CD4-positive, alpha-beta T cell treated with Interleukin-10 for 1 hour (primary cell): ENCODE results near the gene NPAS4.
"Not testable (repeated sequence)": the region's sequence is repeated elsewhere in the genome, so short reads cannot be mapped to it uniquely, and the experiment has no call there.

Experiments
- DNase-seq: peaks from one replicate; pipeline ENCODE4 v3.0.0-alpha.2; 2020

NPAS4 gene

DNA sequence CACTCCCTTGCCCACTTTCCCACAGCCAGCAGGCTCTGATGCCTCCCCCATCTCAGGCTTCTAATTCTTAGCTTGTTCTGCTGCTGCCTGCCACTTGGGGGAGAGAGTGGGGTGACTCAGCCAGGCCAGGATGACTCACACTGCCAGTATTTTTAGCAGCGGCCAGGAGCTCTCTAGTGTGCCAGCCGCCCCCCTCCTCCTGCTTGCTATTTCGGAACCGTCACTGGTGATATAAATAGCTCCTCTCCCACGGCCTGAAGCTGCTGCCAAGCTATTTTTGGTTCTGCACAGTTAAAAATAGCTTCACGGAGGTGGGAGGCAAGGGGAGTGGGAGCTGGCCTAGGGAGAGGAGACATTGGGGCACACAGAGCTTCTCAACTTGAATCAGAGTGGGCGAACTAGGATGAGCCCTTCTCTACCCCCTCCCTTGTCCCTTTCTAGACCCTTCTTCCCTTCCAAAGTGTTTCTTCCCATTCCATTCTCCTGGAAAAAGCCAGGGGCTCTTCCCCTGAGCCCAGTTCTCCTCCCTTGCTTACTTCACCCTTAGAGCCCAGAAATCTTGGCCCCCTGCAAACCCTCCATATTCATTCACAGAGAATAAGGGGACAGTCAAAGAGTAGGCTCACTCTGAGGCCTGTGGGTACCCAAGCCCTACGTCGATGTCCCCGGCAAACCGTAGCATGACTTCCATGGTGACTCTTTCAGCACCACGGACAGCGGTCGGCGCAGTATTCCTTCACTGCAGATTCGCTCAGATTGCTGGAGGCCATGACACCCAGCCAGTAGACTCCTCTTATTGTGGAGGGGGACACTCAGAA is 2.5 kb upstream of the NPAS4 start:
- DNase-seq = peak; percentile 46

DNA sequence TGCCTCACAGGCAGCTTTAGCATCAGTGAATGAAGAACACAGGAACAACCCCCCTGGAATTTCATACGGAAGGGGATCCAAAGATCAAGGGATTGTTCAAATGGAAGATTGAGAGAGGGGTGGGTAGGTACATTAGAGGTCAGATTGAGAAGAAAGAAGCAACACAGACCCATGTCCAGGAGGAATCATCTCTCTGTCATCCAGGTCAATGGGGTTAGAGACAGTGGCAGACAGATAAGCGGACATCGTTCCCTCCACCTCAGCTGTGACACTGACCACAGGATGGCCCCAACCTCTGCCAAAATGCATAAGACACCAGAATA is 1.9 kb upstream of the NPAS4 start:
- DNase-seq = no peak

DNA sequence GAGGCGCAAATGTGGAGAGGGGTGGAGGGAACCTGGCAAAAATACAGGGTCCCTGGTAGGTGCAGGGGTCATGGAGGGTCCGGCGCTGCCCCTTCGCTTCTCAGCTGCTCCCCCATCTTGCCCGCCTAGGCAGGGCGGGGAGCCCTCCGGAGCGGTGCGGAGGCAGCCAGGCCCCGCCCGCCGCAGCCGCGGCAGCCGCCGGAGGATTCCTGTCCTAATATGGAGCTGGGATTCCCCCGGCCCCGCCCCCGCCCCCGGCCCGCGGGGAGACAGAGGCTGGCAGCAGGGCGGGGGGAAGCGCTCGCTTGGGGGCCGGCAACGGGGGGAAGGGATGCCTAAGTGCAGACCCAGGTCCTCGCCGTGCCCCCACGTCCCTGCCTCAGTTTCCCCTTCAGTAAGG is 1.0 kb upstream of the NPAS4 start:
- DNase-seq = no peak

DNA sequence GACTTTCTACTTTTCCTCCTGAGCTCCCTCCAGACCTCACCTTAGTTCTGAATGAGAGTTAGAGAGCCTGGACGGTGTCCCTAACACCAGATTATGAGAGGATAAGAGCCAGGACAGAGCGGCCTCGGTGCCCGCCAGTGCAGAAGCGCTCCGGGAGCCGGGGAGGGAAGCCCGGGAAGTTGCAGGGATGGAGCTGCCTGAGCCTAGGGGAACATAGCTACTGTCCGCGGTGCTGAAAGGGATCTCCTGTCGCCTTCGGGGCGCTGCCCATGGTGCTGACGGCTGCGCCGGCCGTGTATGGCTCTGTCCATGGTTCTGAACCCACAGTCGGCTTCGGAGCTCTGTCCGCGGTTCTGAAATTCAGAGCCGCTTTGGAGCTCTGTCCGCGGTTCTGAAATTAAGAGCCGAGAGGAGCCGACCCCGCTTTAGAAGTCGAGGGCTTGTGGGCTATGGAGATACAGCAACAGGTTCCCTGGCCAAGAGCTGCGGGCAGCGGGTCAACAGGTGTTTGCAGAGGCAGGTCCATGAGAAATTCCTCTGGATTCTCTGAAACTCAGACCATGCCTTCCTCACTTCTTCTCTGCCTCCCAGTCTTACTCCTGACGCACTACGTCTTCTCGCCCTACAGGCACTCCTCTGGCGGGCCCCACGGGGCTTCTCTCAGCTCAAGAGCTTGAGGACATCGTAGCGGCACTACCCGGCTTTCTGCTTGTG is 814 bp downstream of the NPAS4 start:
- peak; percentile 89 for DNase-seq

DNA sequence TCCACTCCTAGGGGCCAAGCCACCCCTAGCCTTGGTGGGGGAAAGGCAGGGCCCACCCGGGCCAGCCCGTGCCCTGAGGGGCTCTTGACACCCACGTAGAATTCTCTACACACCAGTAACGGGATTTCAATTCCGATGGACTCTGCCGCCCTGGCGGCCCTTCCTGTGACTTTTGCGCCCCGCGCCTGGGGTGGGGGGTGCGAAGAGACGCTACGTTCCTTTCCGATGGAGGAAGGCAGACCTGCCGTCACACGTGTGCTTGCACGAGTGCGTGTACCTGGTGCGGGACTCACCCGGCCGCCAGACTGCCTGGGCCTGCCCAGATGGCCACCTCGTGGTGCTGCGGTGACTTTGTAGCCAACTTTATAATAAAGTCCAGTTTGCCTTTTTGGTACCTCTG is 5.5 kb downstream of the NPAS4 start:
- no peak for DNase-seq

- no peak for DNase-seq
Measured at GRCh38 chr11:66428933-66429332, 8.1 kb downstream of the NPAS4 start.

DNA sequence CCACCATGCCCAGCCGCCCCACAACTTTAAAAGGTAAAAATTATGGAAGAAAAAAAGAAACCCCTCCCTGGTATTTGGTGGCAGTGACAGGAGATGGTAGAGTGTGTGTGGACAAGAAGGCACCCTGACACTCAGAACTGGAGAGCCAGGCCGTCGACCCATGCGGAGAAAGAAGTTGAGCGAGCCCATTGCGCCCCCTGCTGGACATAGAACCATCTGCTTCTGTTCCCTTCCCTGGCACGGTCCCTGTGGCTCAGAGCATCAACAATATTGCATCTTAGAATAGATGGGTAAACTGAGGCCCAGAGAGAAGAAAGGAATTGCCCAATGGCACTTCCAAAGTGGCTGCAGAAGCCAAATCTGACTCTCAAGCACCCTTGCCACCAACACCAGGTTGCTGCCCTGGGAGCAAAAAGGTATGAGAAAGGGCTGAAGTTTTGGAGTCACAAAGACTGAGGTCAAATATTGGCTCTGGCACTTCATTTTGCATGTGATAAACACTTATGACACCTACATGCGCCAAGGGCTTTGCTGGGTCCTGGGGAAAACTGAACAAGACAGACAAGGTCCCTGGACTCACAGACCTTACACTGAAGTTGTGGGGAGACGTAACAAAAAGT is 9.3 kb downstream of the NPAS4 start:
- DNase-seq = peak; percentile 73

DNA sequence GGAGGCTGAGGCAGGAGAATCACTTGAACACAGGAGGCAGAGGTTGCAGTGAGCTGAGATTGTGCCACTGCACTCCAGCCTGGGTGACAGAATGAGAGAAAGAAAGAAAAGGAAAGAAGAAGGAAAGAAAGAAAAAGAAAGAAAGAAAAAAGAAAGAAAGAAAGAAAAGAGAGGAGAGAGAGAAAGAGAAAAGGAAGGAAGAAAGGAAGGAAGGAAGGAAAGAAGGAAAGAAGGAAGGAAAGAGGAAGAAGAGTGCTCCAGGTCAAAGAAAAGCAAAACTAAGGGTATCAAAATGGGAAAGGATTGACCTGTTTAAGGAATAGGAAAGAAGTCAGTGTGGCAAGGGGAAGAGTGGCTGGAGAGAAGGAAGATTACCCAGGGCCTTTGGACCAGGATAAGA is 10.5 kb downstream of the NPAS4 start:
- DNase-seq = not testable (repeated sequence)

DNA sequence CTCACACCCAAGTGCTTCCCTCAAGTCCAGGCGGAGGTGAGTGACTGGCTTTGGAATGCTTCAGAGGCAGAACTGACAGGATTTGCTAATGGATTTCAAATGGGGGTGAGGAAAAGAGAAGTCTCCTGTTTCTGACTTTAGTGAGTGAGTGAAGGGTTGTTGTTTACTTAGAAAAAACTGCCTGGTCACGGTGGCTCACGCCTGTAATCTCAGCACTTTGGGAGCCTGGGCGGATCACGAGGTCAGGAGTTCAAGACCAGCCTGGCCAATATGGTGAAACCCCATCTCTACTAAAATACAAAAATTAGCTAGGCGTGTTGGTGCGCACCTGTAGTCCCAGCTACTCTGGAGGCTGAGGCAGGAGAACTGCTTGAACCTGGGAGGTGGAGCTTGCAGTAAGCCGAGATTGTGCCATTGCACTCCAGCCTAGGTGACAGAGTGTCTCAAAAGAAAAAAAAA is 11.1 kb downstream of the NPAS4 start:
- DNase-seq = not testable (repeated sequence)

- DNase-seq = no peak
Measured at GRCh38 chr11:66432597-66432996, 11.8 kb downstream of the NPAS4 start.

GRCh38 chr11:66437979-66438503 is 17.2 kb downstream of the NPAS4 start:
- no peak for DNase-seq

DNA sequence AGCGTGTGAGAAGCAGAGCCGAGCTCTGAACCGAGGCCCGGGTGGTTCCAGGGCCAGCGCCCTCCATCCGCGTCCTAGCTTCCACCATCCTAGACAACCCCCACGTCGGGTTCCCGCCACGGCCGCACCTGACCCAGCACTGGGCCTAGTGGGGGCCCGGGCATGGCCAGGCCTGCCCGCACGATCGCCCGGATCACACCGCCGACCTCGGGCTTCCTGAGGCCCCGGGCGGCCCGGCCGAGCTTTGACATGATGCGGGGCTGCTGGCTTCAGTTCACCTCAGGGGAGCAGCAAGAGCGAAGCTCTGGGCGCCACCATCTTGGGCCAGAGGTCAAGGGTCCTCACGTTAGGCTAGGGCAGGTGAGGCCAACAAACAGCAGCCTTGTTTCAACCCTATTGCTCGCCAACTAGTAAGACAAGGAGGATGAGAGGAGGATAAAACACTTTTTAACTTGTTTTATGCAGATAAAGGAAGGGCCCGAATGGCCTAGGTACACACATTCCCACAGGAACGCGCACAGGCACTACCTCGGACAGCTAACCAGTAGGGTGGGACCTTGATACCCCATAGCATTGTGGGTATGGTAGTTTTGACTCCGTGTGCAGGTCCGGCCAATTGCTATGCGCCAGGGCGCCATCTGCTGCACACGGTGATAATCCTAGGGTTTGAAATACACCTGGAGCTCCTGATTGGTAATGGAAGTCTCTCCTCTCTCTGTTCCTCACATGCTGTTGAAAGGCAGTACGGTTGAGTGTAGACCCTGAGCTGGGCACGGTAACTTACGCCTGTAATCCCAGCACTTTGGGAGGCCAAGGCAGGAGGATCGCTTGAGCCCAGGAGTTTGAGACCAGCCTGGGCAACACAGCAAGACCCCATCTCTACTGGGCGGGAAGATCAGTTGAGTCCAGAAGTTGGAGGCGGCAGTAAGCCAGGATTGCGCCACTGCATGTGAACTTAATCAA is 17.9 kb downstream of the NPAS4 start, which contains the start of gene MRPL11:
TSS of gene MRPL11 (minus strand) at position 345 of the 963 bp plus-strand sequence. CDS start at position 251, 94 bp downstream.
- DNase-seq = peak; percentile 93

DNA sequence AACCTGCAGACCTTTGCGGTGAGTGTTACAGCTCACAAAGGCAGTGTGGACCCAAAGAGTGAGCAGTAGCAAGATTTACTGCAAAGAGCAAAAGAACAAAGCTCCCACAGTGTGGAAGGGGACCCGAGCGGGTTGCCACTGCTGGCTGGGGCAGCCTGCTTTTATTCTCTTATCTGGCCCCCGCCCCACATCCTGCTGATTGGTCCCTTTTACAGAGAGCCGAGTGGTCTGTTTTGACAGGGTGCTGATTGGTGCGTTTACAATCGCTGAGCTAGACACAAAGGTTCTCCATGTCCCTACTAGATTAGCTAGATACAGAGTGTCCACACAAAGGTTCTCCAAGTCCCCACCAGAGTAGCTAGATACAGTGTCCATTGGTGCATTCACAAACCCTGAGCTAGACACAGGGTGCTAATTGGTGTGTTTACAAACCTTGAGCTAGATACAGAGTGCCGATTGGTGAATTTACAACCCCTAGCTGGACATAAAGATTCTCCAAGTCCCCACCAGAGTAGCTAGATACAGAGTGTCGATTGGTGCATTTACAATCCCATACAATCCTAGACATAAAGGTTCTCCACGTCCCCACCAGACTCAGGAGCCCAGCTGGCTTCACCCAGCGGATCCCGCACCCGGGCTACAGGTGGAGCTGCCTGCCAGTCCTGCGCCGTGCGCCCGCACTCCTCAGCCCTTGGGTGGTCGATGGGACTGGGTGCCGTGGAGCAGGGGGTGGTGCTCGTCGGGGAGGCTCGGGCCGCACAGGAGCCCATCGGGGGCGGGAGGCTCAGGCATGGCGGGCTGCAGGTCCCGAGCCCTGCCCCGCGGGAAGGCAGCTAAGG is 19.5 kb downstream of the NPAS4 start:
- DNase-seq = not testable (repeated sequence)

DNA sequence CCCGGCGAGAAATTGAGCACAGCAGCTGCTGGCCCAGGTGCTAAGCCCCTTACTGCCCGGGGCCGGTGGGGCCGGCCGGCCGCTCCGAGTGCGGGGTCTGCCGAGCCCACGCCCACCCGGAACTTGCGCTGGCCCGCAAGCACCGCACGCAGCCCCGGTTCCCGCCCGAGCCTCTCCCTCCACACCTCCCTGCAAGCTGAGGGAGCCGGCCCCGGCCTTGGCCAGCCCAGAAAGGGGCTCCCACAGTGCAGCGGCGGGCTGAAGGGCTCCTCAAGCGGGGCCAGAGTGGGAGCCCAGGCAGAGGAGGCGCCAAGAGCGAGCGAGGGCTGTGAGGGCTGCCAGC is 20.1 kb downstream of the NPAS4 start:
- DNase-seq = not testable (repeated sequence)

- DNase-seq = no peak
Measured at GRCh38 chr11:66443602-66444001, 22.8 kb downstream of the NPAS4 start.

DNA sequence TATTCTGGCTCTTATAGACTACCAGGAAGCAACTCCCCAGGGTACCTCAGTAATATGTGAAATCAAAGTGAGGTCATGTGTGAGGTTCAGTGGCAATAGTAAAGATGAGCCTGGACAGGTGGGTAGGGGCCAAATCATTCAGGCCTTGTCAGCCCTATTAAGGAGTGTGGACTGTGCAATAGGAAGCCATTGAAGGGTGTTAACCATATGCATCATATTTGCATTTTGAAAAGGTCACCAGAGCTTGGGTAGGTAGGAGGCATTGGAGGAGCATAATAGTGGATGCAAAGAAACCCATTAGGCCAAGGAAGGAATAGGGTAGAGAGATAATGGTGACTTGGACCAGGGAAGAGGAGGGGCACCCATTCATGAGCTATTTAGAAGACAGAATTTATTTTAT is 26.2 kb downstream of the NPAS4 start:
- no peak for DNase-seq

DNA sequence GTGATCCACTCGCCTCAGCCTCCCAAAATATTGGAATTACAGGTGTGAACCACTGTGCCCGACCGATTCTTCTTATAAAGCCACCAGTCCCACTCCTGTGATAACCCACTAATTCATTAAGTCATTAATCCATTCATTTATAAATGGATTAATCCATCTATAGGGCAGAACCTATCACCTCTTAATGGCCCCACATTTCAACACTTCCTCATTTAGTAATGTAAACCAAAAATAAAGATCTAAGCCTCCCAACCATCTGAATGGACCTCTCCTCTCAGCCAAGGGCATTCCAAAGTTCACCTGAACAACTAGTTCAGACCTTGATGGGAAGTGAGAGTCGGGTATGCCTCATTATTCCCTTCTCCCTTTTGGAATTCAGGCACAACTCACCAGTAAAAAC is 27.7 kb downstream of the NPAS4 start:
- DNase-seq = no peak

GRCh38 chr11:66450560-66450959 is 29.7 kb downstream of the NPAS4 start:
- no peak for DNase-seq

DNA sequence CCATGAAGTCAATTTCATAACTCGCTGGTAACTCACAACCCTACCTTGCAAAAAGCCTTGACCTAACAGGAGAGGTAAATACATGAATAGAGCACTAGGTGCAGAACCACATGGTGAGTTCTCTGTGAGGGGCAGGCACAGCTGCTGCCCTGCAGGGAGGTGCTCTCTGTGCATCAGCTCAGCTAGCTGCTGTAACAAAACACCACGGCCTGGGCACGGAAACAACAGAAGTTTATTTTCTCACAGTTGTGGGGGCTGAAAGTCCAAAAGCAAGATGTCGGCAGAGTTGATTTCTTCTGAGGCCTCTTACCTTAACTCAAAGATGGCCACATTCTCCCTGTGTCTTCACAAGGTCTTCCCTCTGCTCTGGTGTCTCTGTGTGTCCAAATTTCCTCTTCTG is 30.8 kb downstream of the NPAS4 start:
- DNase-seq = no peak

DNA sequence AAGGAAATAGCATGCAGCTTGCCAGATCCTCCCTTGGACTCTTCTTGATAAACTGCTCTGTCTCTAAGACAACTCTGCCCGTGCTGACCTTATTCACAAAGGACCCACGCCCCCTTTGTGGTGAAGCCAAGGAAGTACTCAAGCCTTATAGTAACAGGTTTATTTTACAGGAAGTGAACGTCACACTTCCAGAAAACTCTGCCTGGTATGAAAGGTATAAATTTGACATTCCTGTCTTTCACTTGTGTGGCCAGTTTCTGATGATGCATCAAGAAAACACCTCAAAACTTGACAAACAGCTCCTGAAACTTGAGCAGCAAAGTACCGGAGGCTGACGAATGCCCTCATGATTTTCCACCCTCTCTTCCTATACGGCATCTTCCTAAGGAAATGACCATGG is 33.4 kb downstream of the NPAS4 start:
- DNase-seq = peak; percentile 10

DNA sequence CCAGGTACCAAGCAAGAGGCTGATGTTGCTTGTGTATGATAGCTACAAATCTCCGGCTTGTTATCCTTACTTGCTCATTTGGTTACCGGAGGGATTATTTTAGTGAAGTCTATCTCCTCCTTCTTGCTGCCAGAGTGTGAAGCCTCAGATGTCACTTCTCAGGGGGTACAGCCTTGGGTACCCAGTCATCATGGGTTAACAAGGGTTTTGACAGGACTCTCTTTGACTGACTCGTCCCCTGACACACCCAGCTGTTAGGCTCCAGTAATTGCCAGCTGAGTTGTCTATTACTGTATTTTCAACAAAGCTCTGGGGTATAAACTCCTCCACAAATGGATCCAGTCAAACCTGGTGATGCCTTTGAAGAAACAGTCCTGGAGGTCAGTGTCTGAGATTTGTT is 34.0 kb downstream of the NPAS4 start:
- DNase-seq = no peak

DNA sequence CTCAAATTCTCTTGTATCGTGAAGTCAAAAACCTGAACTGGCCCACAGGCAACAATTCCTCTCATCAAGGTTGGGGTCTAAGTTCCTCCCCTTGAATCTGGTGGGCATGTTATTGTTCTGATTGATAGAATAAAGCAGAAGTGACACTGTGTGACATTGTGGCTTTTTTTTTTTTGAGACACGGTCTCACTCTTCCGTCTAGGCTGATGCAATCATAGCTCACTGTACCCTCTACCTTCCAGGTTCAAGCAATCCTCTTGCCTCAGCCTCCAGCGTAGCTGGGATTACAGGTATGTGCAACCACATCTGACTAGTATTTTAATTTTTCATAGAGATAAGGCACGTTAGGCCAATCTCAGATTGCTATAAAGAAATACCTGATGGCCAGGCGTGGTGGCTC is 37.0 kb downstream of the NPAS4 start:
- DNase-seq = no peak
